Ishikawa (cell line): ENCODE results near the gene COL9A2.

Source experiments
- CREB1 ChIP-seq: IDR thresholded peaks from 2 replicates; pipeline ENCODE4 v1.6.1; 2012; ENCODE audit warnings: low read depth
- EP300 ChIP-seq: IDR thresholded peaks from 2 replicates; pipeline ENCODE4 v1.6.1; 2012; ENCODE audit warnings: borderline replicate concordance
- FOXM1 ChIP-seq: IDR thresholded peaks from 2 replicates; pipeline ENCODE4 v1.6.1; 2012; ENCODE audit warnings: low read depth, borderline replicate concordance
- RAD21 ChIP-seq: IDR thresholded peaks from 2 replicates; pipeline ENCODE4 v1.6.1; 2012; ENCODE audit warnings: low read depth
- TAF1 ChIP-seq: IDR thresholded peaks from 2 replicates; pipeline ENCODE4 v1.6.1; 2012; ENCODE audit warnings: low read depth, mild to moderate bottlenecking
- TCF12 ChIP-seq: IDR thresholded peaks from 2 replicates; pipeline ENCODE4 v1.6.1; 2012; ENCODE audit warnings: low read depth
- YY1 ChIP-seq: IDR thresholded peaks from 2 replicates; pipeline ENCODE4 v1.6.1; 2012; ENCODE audit warnings: low read depth
- ZBTB7A ChIP-seq: IDR thresholded peaks from 2 replicates; pipeline ENCODE4 v1.6.1; 2012; ENCODE audit warnings: low read depth
- TF ChIP-seq, protein P1 (sequence below): IDR thresholded peaks from 2 replicates; pipeline ENCODE4 v1.6.1; 2012
- TF ChIP-seq, protein P2 (sequence below): IDR thresholded peaks from 2 replicates; pipeline ENCODE4 v1.6.1; 2012; ENCODE audit warnings: low read depth, mild to moderate bottlenecking
- TF ChIP-seq, protein P3 (sequence below): IDR thresholded peaks from 2 replicates; pipeline ENCODE4 v1.6.1; 2012

DNA sequence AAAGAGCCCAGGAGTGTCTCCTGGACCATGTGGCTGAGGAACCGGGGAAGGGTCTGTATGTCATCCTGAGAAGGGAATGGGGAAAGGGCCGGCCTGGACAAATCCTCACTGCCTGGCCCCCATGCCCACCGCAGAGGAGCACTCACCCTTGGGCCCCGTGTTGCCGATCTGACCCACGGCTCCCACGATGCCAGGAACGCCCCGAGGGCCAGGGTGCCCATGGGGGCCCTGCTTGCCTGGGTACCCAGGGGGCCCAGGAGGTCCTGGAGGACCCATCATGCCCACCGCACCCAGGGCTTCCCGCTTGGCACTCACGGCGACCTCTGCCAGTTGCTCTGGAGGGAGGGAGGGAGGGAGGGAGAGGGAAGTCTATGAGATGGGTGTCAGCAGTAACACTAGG lies 14.6 kb downstream of the COL9A2 start:
- TF ChIP-seq ZBTB7A = no peak
- TF ChIP-seq, protein P1, sequence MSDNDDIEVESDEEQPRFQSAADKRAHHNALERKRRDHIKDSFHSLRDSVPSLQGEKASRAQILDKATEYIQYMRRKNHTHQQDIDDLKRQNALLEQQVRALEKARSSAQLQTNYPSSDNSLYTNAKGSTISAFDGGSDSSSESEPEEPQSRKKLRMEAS = no peak
- no peak for TF ChIP-seq TCF12
- no peak for TF ChIP-seq EP300
- no peak for TF ChIP-seq FOXM1
- no peak for TF ChIP-seq YY1
- no peak for TF ChIP-seq RAD21
- no peak for TF ChIP-seq CREB1
- TF ChIP-seq, protein P2, sequence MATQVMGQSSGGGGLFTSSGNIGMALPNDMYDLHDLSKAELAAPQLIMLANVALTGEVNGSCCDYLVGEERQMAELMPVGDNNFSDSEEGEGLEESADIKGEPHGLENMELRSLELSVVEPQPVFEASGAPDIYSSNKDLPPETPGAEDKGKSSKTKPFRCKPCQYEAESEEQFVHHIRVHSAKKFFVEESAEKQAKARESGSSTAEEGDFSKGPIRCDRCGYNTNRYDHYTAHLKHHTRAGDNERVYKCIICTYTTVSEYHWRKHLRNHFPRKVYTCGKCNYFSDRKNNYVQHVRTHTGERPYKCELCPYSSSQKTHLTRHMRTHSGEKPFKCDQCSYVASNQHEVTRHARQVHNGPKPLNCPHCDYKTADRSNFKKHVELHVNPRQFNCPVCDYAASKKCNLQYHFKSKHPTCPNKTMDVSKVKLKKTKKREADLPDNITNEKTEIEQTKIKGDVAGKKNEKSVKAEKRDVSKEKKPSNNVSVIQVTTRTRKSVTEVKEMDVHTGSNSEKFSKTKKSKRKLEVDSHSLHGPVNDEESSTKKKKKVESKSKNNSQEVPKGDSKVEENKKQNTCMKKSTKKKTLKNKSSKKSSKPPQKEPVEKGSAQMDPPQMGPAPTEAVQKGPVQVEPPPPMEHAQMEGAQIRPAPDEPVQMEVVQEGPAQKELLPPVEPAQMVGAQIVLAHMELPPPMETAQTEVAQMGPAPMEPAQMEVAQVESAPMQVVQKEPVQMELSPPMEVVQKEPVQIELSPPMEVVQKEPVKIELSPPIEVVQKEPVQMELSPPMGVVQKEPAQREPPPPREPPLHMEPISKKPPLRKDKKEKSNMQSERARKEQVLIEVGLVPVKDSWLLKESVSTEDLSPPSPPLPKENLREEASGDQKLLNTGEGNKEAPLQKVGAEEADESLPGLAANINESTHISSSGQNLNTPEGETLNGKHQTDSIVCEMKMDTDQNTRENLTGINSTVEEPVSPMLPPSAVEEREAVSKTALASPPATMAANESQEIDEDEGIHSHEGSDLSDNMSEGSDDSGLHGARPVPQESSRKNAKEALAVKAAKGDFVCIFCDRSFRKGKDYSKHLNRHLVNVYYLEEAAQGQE = no peak
- TF ChIP-seq, protein P3, sequence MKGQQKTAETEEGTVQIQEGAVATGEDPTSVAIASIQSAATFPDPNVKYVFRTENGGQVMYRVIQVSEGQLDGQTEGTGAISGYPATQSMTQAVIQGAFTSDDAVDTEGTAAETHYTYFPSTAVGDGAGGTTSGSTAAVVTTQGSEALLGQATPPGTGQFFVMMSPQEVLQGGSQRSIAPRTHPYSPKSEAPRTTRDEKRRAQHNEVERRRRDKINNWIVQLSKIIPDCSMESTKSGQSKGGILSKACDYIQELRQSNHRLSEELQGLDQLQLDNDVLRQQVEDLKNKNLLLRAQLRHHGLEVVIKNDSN = no peak
- no peak for TF ChIP-seq TAF1
